WTC11 (cell line): Measurements from ENCODE around the gene ADRA1B. TPM values are rescaled to one million over a fixed set of nuclear protein-coding genes. Genes with fewer than 3 reads are reported as not detected.

Experiments used
- ATAC-seq: fragments of 200-7000 bp; cut with Tn5 transposase; 2 replicates; pipeline ENCODE4 v1.10.0; 2021; ENCODE audit warnings: mild to moderate bottlenecking, moderate library complexity
- CTCF ChIA-PET: fragments of 300-600 bp; sonication (Branson Sonifier 250); formaldehyde crosslinking; loops from one replicate; lab custom pipeline; 2021; ENCODE audit warnings: antibody characterized with exemption; lab: Charles Lee
- POLR2A ChIA-PET: fragments of 350-600 bp; sonication (Branson Sonifier 250); formaldehyde crosslinking; loops from one replicate; lab custom pipeline; 2021; ENCODE audit warnings: antibody characterized with exemption; lab: Charles Lee
- DNase-seq: peaks from one replicate; pipeline ENCODE4 v3.0.0; 2021; ENCODE audit warnings: low spot score
- H3K27ac Mint-ChIP-seq: 2 replicates; pipeline ENCODE4 v1.8.0; 2021; ENCODE audit warnings: mixed read lengths
- H3K27me3 Mint-ChIP-seq: 2 replicates; pipeline ENCODE4 v1.8.0; 2021; ENCODE audit warnings: low read depth, mild to moderate bottlenecking, moderate library complexity, mixed read lengths
- H3K36me3 Mint-ChIP-seq: 2 replicates; pipeline ENCODE4 v1.8.0; 2021; ENCODE audit warnings: mixed read lengths
- H3K4me1 Mint-ChIP-seq: 2 replicates; pipeline ENCODE4 v1.8.0; 2022; ENCODE audit warnings: mixed read lengths
- H3K4me3 Mint-ChIP-seq: 2 replicates; pipeline ENCODE4 v1.8.0; 2021; ENCODE audit warnings: mild to moderate bottlenecking, moderate library complexity, mixed read lengths
- H3K9me3 Mint-ChIP-seq: 2 replicates; pipeline ENCODE4 v1.8.0; 2021; ENCODE audit warnings: mixed read lengths
- CBFB ChIP-seq: sonication (generic); formaldehyde crosslinking; IDR thresholded peaks from 2 replicates; pipeline ENCODE4 v1.8.1; 2022; ENCODE audit warnings: mild to moderate bottlenecking, low read depth, missing genetic modification reagents
- CREB1 ChIP-seq: sonication (generic); formaldehyde crosslinking; IDR thresholded peaks from 2 replicates; pipeline ENCODE4 v1.8.0; 2023; ENCODE audit warnings: mild to moderate bottlenecking, missing genetic modification reagents
- CREM ChIP-seq: sonication (generic); formaldehyde crosslinking; IDR thresholded peaks from 2 replicates; pipeline ENCODE4 v1.8.1; 2022; ENCODE audit warnings: mild to moderate bottlenecking, missing genetic modification reagents, moderate library complexity
- ESRRA ChIP-seq: sonication (generic); formaldehyde crosslinking; IDR thresholded peaks from 2 replicates; pipeline ENCODE4 v1.8.1; 2022; ENCODE audit warnings: mild to moderate bottlenecking, missing genetic modification reagents, borderline replicate concordance
- FOXJ3 ChIP-seq: sonication (generic); formaldehyde crosslinking; IDR thresholded peaks from 2 replicates; pipeline ENCODE4 v1.9.0; 2021; ENCODE audit warnings: missing genetic modification reagents, mild to moderate bottlenecking, borderline replicate concordance
- JAZF1 ChIP-seq: fragments of 250-450 bp; sonication (Bioruptor Pico); IDR thresholded peaks from 2 replicates; pipeline ENCODE4 v1.9.0; 2021; ENCODE audit warnings: moderate library complexity, mild to moderate bottlenecking, inconsistent platforms
- PRRX2 ChIP-seq: fragments of 250-450 bp; sonication (Bioruptor Pico); IDR thresholded peaks from 2 replicates; pipeline ENCODE4 v1.8.0; 2021; ENCODE audit warnings: mild to moderate bottlenecking
- TEAD4 ChIP-seq: sonication (generic); formaldehyde crosslinking; IDR thresholded peaks from 2 replicates; pipeline ENCODE4 v1.8.0; 2022; ENCODE audit warnings: mild to moderate bottlenecking, missing genetic modification reagents
- ZNF232 ChIP-seq: sonication (generic); formaldehyde crosslinking; IDR thresholded peaks from 2 replicates; pipeline ENCODE4 v1.8.0; 2022; ENCODE audit warnings: mild to moderate bottlenecking, missing genetic modification reagents
- ZNF317 ChIP-seq: sonication (generic); formaldehyde crosslinking; IDR thresholded peaks from 2 replicates; pipeline ENCODE4 v1.8.1; 2023; ENCODE audit warnings: low read depth, mild to moderate bottlenecking, moderate library complexity, missing genetic modification reagents, borderline replicate concordance
- ZNF423 ChIP-seq: fragments of 250-450 bp; sonication (Bioruptor Pico); IDR thresholded peaks from 2 replicates; pipeline ENCODE4 v2.1.2; 2022; ENCODE audit warnings: mild to moderate bottlenecking, moderate library complexity
- total RNA-seq: library from RNA; stranded (reverse); gene quantifications from 3 replicates; pipeline ENCODE4 v1.2.3, GENCODE V29; 2021
- TF ChIP-seq, protein P1 (sequence below): sonication (generic); formaldehyde crosslinking; IDR thresholded peaks from 2 replicates; pipeline ENCODE4 v1.8.0; 2023; ENCODE audit warnings: missing genetic modification reagents
- TF ChIP-seq, protein P2 (sequence below): sonication (generic); formaldehyde crosslinking; IDR thresholded peaks from 2 replicates; pipeline ENCODE4 v1.8.0; 2023; ENCODE audit warnings: mild to moderate bottlenecking, missing genetic modification reagents
- TF ChIP-seq, protein P3 (sequence below): fragments of 250-450 bp; sonication (Bioruptor Pico); IDR thresholded peaks from 2 replicates; pipeline ENCODE4 v1.9.0; 2021; ENCODE audit warnings: mild to moderate bottlenecking
- TF ChIP-seq, protein P4 (sequence below): sonication (generic); formaldehyde crosslinking; IDR thresholded peaks from 2 replicates; pipeline ENCODE4 v1.8.1; 2023; ENCODE audit warnings: mild to moderate bottlenecking, missing genetic modification reagents

ADRA1B gene
- total RNA-seq, 1 experiment from 2014 or later, result 0.11 TPM

DNA sequence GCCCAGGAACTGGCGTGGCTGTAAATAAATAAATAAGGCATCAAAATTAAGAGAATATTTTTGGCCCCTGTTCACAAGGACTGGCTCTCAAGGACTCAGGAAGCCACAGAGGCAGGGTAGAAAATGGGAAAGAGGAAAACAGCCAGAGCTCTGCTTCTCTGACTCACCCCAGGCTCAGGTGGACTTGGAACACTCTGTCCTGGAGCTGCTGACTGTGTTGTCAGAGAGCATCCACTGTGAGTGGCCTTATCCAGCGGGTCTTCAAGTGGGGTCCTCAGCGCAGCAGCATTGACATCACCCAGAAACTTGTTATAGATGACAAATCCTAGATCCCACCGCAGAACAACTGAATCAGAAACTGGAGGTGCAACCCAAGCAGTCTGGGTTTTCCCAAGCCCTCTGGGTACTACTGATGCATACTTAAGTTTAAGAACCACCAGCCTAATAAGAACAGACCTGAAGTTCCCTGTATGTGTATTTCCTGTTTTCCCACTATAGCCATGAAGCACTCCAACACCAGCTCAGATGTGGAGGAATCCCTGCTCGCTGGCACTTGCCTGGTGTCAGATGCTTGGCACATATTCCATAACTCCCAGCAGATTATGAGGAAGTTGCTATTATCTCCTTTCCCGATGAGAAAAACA lies 20.5 kb downstream of the ADRA1B start (continued):
- TF ChIP-seq, protein P1, sequence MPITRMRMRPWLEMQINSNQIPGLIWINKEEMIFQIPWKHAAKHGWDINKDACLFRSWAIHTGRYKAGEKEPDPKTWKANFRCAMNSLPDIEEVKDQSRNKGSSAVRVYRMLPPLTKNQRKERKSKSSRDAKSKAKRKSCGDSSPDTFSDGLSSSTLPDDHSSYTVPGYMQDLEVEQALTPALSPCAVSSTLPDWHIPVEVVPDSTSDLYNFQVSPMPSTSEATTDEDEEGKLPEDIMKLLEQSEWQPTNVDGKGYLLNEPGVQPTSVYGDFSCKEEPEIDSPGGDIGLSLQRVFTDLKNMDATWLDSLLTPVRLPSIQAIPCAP (CRISPR knock-in tag), result no peak
- TF ChIP-seq, protein P2, sequence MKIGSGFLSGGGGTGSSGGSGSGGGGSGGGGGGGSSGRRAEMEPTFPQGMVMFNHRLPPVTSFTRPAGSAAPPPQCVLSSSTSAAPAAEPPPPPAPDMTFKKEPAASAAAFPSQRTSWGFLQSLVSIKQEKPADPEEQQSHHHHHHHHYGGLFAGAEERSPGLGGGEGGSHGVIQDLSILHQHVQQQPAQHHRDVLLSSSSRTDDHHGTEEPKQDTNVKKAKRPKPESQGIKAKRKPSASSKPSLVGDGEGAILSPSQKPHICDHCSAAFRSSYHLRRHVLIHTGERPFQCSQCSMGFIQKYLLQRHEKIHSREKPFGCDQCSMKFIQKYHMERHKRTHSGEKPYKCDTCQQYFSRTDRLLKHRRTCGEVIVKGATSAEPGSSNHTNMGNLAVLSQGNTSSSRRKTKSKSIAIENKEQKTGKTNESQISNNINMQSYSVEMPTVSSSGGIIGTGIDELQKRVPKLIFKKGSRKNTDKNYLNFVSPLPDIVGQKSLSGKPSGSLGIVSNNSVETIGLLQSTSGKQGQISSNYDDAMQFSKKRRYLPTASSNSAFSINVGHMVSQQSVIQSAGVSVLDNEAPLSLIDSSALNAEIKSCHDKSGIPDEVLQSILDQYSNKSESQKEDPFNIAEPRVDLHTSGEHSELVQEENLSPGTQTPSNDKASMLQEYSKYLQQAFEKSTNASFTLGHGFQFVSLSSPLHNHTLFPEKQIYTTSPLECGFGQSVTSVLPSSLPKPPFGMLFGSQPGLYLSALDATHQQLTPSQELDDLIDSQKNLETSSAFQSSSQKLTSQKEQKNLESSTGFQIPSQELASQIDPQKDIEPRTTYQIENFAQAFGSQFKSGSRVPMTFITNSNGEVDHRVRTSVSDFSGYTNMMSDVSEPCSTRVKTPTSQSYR, result no peak
- TF ChIP-seq, all 79 proteins: peak for 0

DNA sequence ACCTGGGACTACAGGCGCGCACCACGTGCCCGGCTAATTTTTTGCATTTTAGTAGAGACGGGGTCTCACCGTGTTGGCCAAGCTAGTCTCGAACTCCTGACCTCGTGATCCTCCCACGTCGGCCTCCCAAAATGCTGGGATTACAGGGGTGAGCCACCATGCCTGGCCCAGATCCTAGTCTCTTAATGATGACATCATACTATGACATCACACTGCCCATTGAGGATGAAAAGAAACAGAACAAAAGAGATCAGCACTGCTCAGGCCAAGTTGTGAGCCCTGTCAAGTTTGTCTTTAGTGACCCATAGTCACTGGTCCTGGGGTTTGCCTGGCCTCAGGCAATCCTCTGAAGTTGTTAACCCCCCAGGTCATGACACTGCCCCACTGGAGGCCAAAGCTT lies 21.3 kb downstream of the ADRA1B start:
- ChIA-PET CTCF (no interaction called here), POLR2A (no interaction called here)
- peaks cover 7% of the 10 kb centered on the region for H3K9me3 Mint-ChIP-seq
- TF ChIP-seq CREM (no peak), ZNF423 (CRISPR knock-in tag) (no peak), JAZF1 (CRISPR knock-in tag) (no peak), PRRX2 (CRISPR knock-in tag) (no peak), CBFB (CRISPR knock-in tag) (no peak), ZNF317 (CRISPR knock-in tag) (no peak), TEAD4 (CRISPR knock-in tag) (no peak), ESRRA (CRISPR knock-in tag) (no peak), CREB1 (CRISPR knock-in tag) (no peak), FOXJ3 (CRISPR knock-in tag) (no peak), ZNF232 (CRISPR knock-in tag) (no peak)
- TF ChIP-seq, protein P2, result no peak
- TF ChIP-seq, protein P3, sequence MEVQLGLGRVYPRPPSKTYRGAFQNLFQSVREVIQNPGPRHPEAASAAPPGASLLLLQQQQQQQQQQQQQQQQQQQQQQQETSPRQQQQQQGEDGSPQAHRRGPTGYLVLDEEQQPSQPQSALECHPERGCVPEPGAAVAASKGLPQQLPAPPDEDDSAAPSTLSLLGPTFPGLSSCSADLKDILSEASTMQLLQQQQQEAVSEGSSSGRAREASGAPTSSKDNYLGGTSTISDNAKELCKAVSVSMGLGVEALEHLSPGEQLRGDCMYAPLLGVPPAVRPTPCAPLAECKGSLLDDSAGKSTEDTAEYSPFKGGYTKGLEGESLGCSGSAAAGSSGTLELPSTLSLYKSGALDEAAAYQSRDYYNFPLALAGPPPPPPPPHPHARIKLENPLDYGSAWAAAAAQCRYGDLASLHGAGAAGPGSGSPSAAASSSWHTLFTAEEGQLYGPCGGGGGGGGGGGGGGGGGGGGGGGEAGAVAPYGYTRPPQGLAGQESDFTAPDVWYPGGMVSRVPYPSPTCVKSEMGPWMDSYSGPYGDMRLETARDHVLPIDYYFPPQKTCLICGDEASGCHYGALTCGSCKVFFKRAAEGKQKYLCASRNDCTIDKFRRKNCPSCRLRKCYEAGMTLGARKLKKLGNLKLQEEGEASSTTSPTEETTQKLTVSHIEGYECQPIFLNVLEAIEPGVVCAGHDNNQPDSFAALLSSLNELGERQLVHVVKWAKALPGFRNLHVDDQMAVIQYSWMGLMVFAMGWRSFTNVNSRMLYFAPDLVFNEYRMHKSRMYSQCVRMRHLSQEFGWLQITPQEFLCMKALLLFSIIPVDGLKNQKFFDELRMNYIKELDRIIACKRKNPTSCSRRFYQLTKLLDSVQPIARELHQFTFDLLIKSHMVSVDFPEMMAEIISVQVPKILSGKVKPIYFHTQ (CRISPR knock-in tag), result no peak
- TF ChIP-seq, protein P4, sequence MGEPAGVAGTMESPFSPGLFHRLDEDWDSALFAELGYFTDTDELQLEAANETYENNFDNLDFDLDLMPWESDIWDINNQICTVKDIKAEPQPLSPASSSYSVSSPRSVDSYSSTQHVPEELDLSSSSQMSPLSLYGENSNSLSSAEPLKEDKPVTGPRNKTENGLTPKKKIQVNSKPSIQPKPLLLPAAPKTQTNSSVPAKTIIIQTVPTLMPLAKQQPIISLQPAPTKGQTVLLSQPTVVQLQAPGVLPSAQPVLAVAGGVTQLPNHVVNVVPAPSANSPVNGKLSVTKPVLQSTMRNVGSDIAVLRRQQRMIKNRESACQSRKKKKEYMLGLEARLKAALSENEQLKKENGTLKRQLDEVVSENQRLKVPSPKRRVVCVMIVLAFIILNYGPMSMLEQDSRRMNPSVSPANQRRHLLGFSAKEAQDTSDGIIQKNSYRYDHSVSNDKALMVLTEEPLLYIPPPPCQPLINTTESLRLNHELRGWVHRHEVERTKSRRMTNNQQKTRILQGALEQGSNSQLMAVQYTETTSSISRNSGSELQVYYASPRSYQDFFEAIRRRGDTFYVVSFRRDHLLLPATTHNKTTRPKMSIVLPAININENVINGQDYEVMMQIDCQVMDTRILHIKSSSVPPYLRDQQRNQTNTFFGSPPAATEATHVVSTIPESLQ (CRISPR knock-in tag), result no peak
- DNase-seq (no peak), ATAC-seq (no peak)
- H3K27ac Mint-ChIP-seq, result no peak overlapping the region
- no peaks in the 10 kb centered on the region for H3K27me3 Mint-ChIP-seq
- no peaks in the 10 kb centered on the region for H3K36me3 Mint-ChIP-seq
- H3K4me3 Mint-ChIP-seq, result no peak overlapping the region
- peaks cover 8% of the 10 kb centered on the region; the same call in 1 of the 2 replicates for H3K4me1 Mint-ChIP-seq
